H9 (cell line): ENCODE measurements around the gene NDUFV1. TPM values are rescaled to one million over a fixed set of nuclear protein-coding genes. Genes with fewer than 3 reads are reported as not detected.

Source experiments
- DNase-seq: peaks from one replicate; pipeline ENCODE4 v3.0.0-alpha.2; 2017
- H2AFZ ChIP-seq: one replicate; pipeline ENCODE4 v1.6.1; 2013; ENCODE audit warnings: mild to moderate bottlenecking, low read length, control low read depth, moderate library complexity
- H2AK5ac ChIP-seq: 2 replicates; pipeline ENCODE4 v1.6.1; 2013; ENCODE audit warnings: low read length, control low read depth, mixed read lengths; ENCODE audit not compliant: insufficient read length
- H2BK120ac ChIP-seq: one replicate; pipeline ENCODE4 v1.6.1; 2013; ENCODE audit warnings: low read depth, mild to moderate bottlenecking, low read length, control low read depth, inconsistent platforms; ENCODE audit not compliant: poor library complexity, severe bottlenecking
- H2BK12ac ChIP-seq: 2 replicates; pipeline ENCODE4 v1.6.1; 2013; ENCODE audit warnings: low read length, control low read depth, mixed read lengths, low read depth; ENCODE audit not compliant: insufficient read length
- H2BK15ac ChIP-seq: 2 replicates; pipeline ENCODE4 v1.6.1; 2013; ENCODE audit warnings: low read depth, low read length, control low read depth
- H2BK20ac ChIP-seq: one replicate; pipeline ENCODE4 v1.6.1; 2013; ENCODE audit warnings: low read depth, mild to moderate bottlenecking, low read length, control low read depth, inconsistent platforms; ENCODE audit not compliant: poor library complexity, severe bottlenecking
- H2BK5ac ChIP-seq: 2 replicates; pipeline ENCODE4 v1.6.1; 2013; ENCODE audit warnings: low read length, control low read depth, mixed read lengths; ENCODE audit not compliant: insufficient read length
- H3K14ac ChIP-seq: 2 replicates; pipeline ENCODE4 v1.6.1; 2013; ENCODE audit warnings: low read length, control low read depth; ENCODE audit not compliant: insufficient read depth
- H3K18ac ChIP-seq: 2 replicates; pipeline ENCODE4 v1.6.1; 2013; ENCODE audit warnings: low read depth, mild to moderate bottlenecking, mixed read lengths, low read length, control low read depth; ENCODE audit not compliant: insufficient read length
- H3K23ac ChIP-seq: 2 replicates; pipeline ENCODE4 v1.6.1; 2013; ENCODE audit warnings: low read length, control low read depth, mixed read lengths, low read depth; ENCODE audit not compliant: insufficient read length
- H3K23me2 ChIP-seq: 2 replicates; pipeline ENCODE4 v1.6.1; 2013; ENCODE audit warnings: low read depth, mild to moderate bottlenecking, mixed read lengths, low read length, control low read depth; ENCODE audit not compliant: insufficient read length, poor library complexity, severe bottlenecking
- H3K27ac ChIP-seq: 2 replicates; pipeline ENCODE4 v1.5.1; 2013; ENCODE audit warnings: low read length, control low read depth, mixed read lengths, low read depth; ENCODE audit not compliant: insufficient read length
- H3K27me3 ChIP-seq: 2 replicates; pipeline ENCODE4 v1.6.1; 2013; ENCODE audit warnings: low read length, control low read depth, inconsistent platforms; ENCODE audit not compliant: insufficient read depth
- H3K4ac ChIP-seq: 2 replicates; pipeline ENCODE4 v1.6.1; 2013; ENCODE audit warnings: low read depth, mild to moderate bottlenecking, control low read depth, inconsistent platforms, low read length, moderate library complexity
- H3K4me1 ChIP-seq: 2 replicates; pipeline ENCODE4 v1.6.1; 2013; ENCODE audit warnings: low read length, control low read depth, inconsistent platforms; ENCODE audit not compliant: insufficient read depth
- H3K4me2 ChIP-seq: 2 replicates; pipeline ENCODE4 v1.6.1; 2013; ENCODE audit warnings: low read length, control low read depth, mixed read lengths; ENCODE audit not compliant: insufficient read length, insufficient read depth
- H3K56ac ChIP-seq: 2 replicates; pipeline ENCODE4 v1.6.1; 2013; ENCODE audit warnings: low read depth, mild to moderate bottlenecking, mixed read lengths, low read length, control low read depth; ENCODE audit not compliant: insufficient read length
- H3K79me1 ChIP-seq: 2 replicates; pipeline ENCODE4 v1.6.1; 2013; ENCODE audit warnings: low read depth, mild to moderate bottlenecking, moderate library complexity, low read length, control low read depth, inconsistent platforms; ENCODE audit not compliant: insufficient read depth, poor library complexity, severe bottlenecking
- H3K79me2 ChIP-seq: 2 replicates; pipeline ENCODE4 v1.6.1; 2013; ENCODE audit warnings: low read length, control low read depth, inconsistent platforms; ENCODE audit not compliant: insufficient read depth
- H3K9ac ChIP-seq: 2 replicates; pipeline ENCODE4 v1.6.1; 2013; ENCODE audit warnings: low read length, control low read depth, mixed read lengths; ENCODE audit not compliant: insufficient read length; ENCODE audit errors: extremely low read depth
- H3K9me3 ChIP-seq: one replicate; pipeline ENCODE4 v1.6.1; 2013; ENCODE audit warnings: low read depth, low read length, inconsistent platforms; ENCODE audit not compliant: control insufficient read depth
- H3T11ph ChIP-seq: one replicate; pipeline ENCODE4 v1.6.1; 2013; ENCODE audit warnings: mild to moderate bottlenecking, low read length, control low read depth, inconsistent platforms
- H4K20me1 ChIP-seq: one replicate; pipeline ENCODE4 v1.6.1; 2013; ENCODE audit not compliant: control insufficient read depth, insufficient read length, insufficient read depth
- H4K5ac ChIP-seq: 2 replicates; pipeline ENCODE4 v1.6.1; 2013; ENCODE audit warnings: low read depth, mild to moderate bottlenecking, mixed read lengths, low read length, control low read depth; ENCODE audit not compliant: insufficient read length
- H4K8ac ChIP-seq: replicated peaks from 2 replicates; pipeline ENCODE4 v1.6.1; 2013; ENCODE audit warnings: low read length, control low read depth, mixed read lengths, low read depth; ENCODE audit not compliant: insufficient read length
- H4K91ac ChIP-seq: 2 replicates; pipeline ENCODE4 v1.6.1; 2013; ENCODE audit warnings: low read depth, mild to moderate bottlenecking, moderate library complexity, mixed read lengths, low read length, control low read depth; ENCODE audit not compliant: insufficient read length
- H3K27ac Mint-ChIP-seq, 3 experiments: 2 replicates in 2 of 3; 3 replicates in 1 of 3; pipeline ENCODE4 v1.8.0; 2020 to 2021; ENCODE audit warnings: mixed read lengths in 3 of 3, mild to moderate bottlenecking in 1 of 3, moderate library complexity in 1 of 3
- H3K27me3 Mint-ChIP-seq: 2 replicates; pipeline ENCODE4 v1.8.0; 2021; ENCODE audit warnings: low read depth, mild to moderate bottlenecking, moderate library complexity, mixed read lengths
- H3K36me3 Mint-ChIP-seq, 3 experiments: 2 replicates in 2 of 3; 3 replicates in 1 of 3; pipeline ENCODE4 v1.8.0; 2020 to 2021; ENCODE audit warnings: low read depth in 3 of 3, mixed read lengths in 3 of 3; ENCODE audit not compliant: insufficient read depth in 1 of 3
- H3K4me1 Mint-ChIP-seq, 2 experiments: 2 replicates each; pipeline ENCODE4 v1.8.0; 2020; ENCODE audit warnings: mixed read lengths in 2 of 2
- H3K4me3 Mint-ChIP-seq, 2 experiments: 2 replicates in 1 of 2; 3 replicates in 1 of 2; pipeline ENCODE4 v1.8.0; 2020 to 2021; ENCODE audit warnings: mild to moderate bottlenecking in 2 of 2, mixed read lengths in 2 of 2, moderate library complexity in 1 of 2
- H3K9me3 Mint-ChIP-seq, 2 experiments: 2 replicates in 1 of 2; 3 replicates in 1 of 2; pipeline ENCODE4 v1.8.0; 2020; ENCODE audit warnings: mild to moderate bottlenecking in 2 of 2, mixed read lengths in 2 of 2, moderate library complexity in 1 of 2
- WGBS: extraction: QIAGEN DNeasy Blood & Tissue Kit; methylation state at CpG from one replicate; pipeline ENCODE4 v1.1.7; 2013; ENCODE audit warnings: missing lambda C conversion rate, low lambda C conversion rate, mixed read lengths; ENCODE audit not compliant: insufficient read length; ENCODE audit errors: extremely low coverage; 5-methylcytosine and 5-hydroxymethylcytosine counted together
- total RNA-seq: library from RNA; stranded (reverse); gene quantifications from 2 replicates; pipeline ENCODE4 v1.2.1, GENCODE V29; 2021
- TF ChIP-seq, protein P1 (sequence below): fragments of 200-600 bp; sonication (generic); conservative IDR thresholded peaks from 3 replicates; pipeline ENCODE4 v1.8.0; 2021; ENCODE audit warnings: antibody characterized with exemption, mild to moderate bottlenecking

The NDUFV1 gene
- total RNA-seq, 1 experiment from 2014 or later, result 154 TPM

DNA sequence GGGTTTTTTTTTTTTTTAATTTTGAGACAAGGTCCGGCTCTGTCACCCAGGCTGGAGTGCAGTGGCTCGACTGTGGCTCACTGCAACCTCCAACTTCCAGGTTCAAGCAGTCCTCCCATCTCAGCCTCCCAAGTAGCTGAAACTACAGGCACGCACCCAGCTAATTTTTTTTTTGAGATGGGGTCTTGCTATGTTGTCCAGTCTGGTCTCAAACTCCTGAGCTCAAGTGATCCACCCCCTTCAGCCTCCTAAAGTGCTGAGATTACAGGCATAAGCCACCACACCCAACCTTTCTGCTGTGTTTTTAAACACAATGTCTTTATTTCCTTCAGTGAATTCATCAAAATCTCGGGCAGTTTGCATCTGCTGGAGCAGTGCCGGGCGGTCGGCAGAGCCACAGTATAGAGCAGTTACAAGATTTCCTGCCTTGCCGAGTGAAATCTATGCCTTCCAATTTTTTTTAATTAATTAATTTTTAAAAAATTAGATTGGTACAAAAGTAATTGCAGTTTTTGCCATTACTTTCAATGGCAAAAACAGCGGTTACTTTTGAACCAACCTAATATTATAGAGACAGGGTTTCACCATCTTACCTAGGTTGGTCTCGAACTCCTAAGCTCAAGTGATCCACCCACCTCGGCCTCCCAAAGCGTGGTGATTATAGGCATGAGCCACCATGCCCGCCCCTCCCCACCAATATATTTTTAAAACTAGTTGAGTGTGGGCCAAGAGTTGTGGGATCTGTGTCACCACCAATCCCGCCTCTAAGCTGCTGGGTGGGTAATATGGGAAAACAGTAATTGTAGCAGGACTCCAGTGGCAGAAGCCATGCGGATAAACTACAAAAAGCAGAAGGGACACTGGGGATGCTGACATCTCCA lies 46.5 kb downstream of the NDUFV1 start:
- Mint-ChIP-seq H3K36me3 (peaks cover 0 to 11% (median 6%) of the 10 kb centered on the region in 3 experiments; a peak in 3 of 7 replicates), H3K27me3 (peaks cover 14% of the 10 kb centered on the region), H3K9me3 (peaks cover 24 to 27% of the 10 kb centered on the region in 2 experiments), H3K4me3 (no peak overlapping the region; a peak in 1 of 5 replicates), H3K4me1 (peaks cover 3 to 7% of the 10 kb centered on the region in 2 experiments; a peak in 3 of 4 replicates), H3K27ac (no peak overlapping the region)
- no peak for DNase-seq
- no peak overlapping the region for H4K8ac ChIP-seq
- H2BK15ac ChIP-seq, result no peak overlapping the region
- H4K5ac ChIP-seq, result no peak overlapping the region
- H2AFZ ChIP-seq, result no peak overlapping the region
- no peak overlapping the region for H2BK5ac ChIP-seq
- H2BK20ac ChIP-seq, result no peak overlapping the region
- H2BK120ac ChIP-seq, result no peak overlapping the region
- WGBS, result no CpG with 5 or more reads among the region's 15 CpGs
- no peaks in the 10 kb centered on the region for H4K20me1 ChIP-seq
- H3T11ph ChIP-seq, result no peak overlapping the region
- no peak overlapping the region for H3K23ac ChIP-seq
- TF ChIP-seq, protein P1, sequence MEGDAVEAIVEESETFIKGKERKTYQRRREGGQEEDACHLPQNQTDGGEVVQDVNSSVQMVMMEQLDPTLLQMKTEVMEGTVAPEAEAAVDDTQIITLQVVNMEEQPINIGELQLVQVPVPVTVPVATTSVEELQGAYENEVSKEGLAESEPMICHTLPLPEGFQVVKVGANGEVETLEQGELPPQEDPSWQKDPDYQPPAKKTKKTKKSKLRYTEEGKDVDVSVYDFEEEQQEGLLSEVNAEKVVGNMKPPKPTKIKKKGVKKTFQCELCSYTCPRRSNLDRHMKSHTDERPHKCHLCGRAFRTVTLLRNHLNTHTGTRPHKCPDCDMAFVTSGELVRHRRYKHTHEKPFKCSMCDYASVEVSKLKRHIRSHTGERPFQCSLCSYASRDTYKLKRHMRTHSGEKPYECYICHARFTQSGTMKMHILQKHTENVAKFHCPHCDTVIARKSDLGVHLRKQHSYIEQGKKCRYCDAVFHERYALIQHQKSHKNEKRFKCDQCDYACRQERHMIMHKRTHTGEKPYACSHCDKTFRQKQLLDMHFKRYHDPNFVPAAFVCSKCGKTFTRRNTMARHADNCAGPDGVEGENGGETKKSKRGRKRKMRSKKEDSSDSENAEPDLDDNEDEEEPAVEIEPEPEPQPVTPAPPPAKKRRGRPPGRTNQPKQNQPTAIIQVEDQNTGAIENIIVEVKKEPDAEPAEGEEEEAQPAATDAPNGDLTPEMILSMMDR, result no peak
- H3K79me2 ChIP-seq, result no peaks in the 10 kb centered on the region
- no peak overlapping the region for H3K4me2 ChIP-seq
- no peaks in the 10 kb centered on the region for H3K27me3 ChIP-seq
- no peak overlapping the region for H3K27ac ChIP-seq
- H3K56ac ChIP-seq, result no peak overlapping the region
- no peak overlapping the region for H2BK12ac ChIP-seq
- no peak overlapping the region for H3K9ac ChIP-seq
- no peak overlapping the region for H4K91ac ChIP-seq
- peaks cover 16% of the 10 kb centered on the region for H3K9me3 ChIP-seq
- no peaks in the 10 kb centered on the region for H3K79me1 ChIP-seq
- H3K4ac ChIP-seq, result no peak overlapping the region
- H3K14ac ChIP-seq, result no peak overlapping the region
- H3K18ac ChIP-seq, result no peak overlapping the region
- no peaks in the 10 kb centered on the region for H3K4me1 ChIP-seq
- H3K23me2 ChIP-seq, result no peaks in the 10 kb centered on the region
- no peak overlapping the region for H2AK5ac ChIP-seq
